Measurements from ENCODE around the gene UTP4. TPM values are rescaled to one million over a fixed set of nuclear protein-coding genes. Genes with fewer than 3 reads are reported as not detected.
A peak's percentile ranks its signal among the peaks of the same experiment; 100 is the strongest.

Gene UTP4
- total and polyA plus RNA-seq, 12 donors: 8.8 to 51.2 (median 24.0) TPM

DNA sequence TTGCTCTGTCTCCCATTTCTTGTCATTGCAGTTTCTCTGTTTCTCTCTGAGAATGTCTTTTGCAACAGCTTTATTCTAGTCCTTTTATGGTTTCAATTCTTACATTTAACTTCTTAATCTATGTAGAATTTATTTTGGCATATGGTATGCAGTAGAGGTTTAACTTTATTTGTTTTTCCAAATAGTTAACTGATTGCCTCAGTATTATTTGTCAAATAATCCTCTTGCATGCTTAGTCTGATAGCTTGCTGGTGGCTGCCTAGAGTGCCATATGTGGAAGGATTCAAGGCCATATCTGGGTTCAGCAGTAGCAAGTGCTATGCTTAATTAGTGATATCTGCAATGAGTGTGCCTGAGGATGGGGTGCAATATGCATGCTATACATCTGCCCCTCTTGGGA, 61.4 kb downstream of the UTP4 start:
- TF ChIP-seq POLR2A (IDR thresholded peaks at IDR 0.05): no peak
- TF ChIP-seq, protein P1, sequence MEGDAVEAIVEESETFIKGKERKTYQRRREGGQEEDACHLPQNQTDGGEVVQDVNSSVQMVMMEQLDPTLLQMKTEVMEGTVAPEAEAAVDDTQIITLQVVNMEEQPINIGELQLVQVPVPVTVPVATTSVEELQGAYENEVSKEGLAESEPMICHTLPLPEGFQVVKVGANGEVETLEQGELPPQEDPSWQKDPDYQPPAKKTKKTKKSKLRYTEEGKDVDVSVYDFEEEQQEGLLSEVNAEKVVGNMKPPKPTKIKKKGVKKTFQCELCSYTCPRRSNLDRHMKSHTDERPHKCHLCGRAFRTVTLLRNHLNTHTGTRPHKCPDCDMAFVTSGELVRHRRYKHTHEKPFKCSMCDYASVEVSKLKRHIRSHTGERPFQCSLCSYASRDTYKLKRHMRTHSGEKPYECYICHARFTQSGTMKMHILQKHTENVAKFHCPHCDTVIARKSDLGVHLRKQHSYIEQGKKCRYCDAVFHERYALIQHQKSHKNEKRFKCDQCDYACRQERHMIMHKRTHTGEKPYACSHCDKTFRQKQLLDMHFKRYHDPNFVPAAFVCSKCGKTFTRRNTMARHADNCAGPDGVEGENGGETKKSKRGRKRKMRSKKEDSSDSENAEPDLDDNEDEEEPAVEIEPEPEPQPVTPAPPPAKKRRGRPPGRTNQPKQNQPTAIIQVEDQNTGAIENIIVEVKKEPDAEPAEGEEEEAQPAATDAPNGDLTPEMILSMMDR (IDR thresholded peaks at IDR 0.05): no peak
- H3K27ac ChIP-seq: no peak overlapping the region
- H3K4me1 ChIP-seq (replicated peaks in 1 of 2): peaks cover 9 to 37% of the 10 kb centered on the region in 2 donors
- no peaks in the 10 kb centered on the region for H3K36me3 ChIP-seq (replicated peaks in 1 of 2)
- H3K27me3 ChIP-seq: no peaks in the 10 kb centered on the region
- no peak overlapping the region for H3K4me3 ChIP-seq
- H3K9me3 ChIP-seq (replicated peaks in 1 of 3): no peaks in the 10 kb centered on the region
- intact Hi-C loops (cut with DNase I): no loop called here
- no peak for DNase-seq

DNA sequence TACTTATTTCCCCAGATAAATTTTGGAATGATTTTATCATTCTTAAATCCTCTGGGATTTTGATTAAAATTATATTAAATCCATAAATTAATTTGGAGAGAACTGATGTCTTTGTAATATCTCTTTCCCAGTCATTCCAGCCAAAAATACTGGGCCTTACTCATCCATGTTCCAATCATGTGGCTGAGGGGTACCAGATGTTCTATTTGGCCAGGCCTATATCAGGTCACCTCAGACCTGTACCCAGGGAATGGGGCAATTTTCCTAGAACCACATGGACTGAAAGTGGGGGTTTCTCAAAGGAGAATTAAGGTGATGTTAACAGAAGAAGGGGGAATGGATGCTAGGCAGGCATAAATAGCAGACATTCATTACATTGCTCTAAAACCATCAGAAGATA, 62.0 kb downstream of the UTP4 start:
- no peak overlapping the region for H3K4me3 ChIP-seq
- H3K4me1 ChIP-seq (replicated peaks in 1 of 2): peaks cover 14 to 37% of the 10 kb centered on the region in 2 donors
- no peaks in the 10 kb centered on the region for H3K9me3 ChIP-seq (replicated peaks in 1 of 3)
- no peaks in the 10 kb centered on the region for H3K27me3 ChIP-seq
- intact Hi-C loops (cut with DNase I): no loop called here
- H3K27ac ChIP-seq: no peak overlapping the region
- H3K36me3 ChIP-seq (replicated peaks in 1 of 2): no peaks in the 10 kb centered on the region
- TF ChIP-seq POLR2A (IDR thresholded peaks at IDR 0.05): no peak
- DNase-seq: no peak

DNA sequence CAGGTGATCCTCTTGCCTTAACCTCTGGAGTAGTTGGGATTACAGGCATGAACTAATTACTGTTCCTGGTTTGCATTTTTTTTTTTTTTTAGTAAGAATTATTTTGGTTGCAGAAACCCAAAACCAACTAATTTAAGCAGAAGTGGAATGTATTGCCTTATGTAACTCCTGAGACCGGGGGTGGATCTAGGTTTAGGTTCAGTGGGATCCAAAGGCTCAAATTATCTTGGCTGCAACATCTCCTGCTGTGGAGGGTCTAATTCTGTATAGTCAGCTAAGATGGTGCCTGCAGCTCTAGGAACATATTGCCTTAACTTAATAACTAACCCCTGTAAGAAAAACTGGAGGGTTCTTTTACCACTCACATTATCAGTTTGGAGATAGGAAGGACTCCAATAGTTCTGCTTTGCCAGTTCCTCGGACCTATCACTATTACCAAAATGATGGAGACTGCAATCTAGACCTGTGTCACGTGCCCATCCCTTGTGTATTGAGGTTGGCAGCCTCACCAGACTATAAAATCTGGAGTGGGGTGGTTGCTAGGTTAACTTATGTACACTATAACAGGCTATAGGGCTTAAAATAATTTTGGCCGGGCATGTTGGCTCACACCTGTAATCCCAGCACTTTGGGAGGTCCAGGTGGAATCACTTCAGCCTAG, 63.0 kb downstream of the UTP4 start:
- Histone ChIP-seq H3K4me3 (no peak overlapping the region), H3K27me3 (no peaks in the 10 kb centered on the region), H3K36me3 (replicated peaks in 1 of 2) (no peaks in the 10 kb centered on the region), H3K4me1 (replicated peaks in 1 of 2) (peaks cover 13 to 32% of the 10 kb centered on the region in 2 donors), H3K9me3 (replicated peaks in 1 of 3) (no peaks in the 10 kb centered on the region), H3K27ac (no peak overlapping the region)
- intact Hi-C loops (cut with DNase I): no loop called here
- no peak for DNase-seq
- 68 to 85% (median 78%) methylated on average over 4 of the region's 4 CpGs for WGBS, 4 donors
- TF ChIP-seq POLR2A (IDR thresholded peaks at IDR 0.05): no peak
- TF ChIP-seq, protein P1 (IDR thresholded peaks at IDR 0.05): no peak

DNA sequence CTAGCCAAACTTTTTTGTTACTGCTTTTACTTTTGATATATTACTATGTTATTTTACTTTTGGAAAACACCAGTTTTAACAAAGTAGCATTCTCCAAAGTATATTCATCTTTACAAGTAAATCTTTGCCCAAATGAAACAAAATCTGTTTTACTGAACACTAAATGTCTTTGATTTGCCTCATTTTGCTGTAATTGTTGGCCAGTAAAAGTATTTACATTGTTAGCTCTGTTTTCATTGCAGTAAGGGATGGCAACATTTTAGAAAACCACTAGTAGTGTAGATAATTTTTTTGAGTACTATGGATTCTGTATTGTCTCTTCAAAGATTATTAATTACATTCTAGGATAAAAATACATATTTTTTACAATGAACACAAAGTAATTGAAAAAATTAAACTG, 65.1 kb downstream of the UTP4 start:
- no peak for DNase-seq
- Histone ChIP-seq H3K4me1 (replicated peaks in 1 of 2) (peaks cover 13 to 40% of the 10 kb centered on the region in 2 donors), H3K4me3 (no peak overlapping the region), H3K27ac (no peak overlapping the region), H3K27me3 (no peaks in the 10 kb centered on the region), H3K36me3 (replicated peaks in 1 of 2) (no peaks in the 10 kb centered on the region), H3K9me3 (replicated peaks in 1 of 3) (no peaks in the 10 kb centered on the region)
- intact Hi-C loops (cut with DNase I): no loop called here
- TF ChIP-seq POLR2A (IDR thresholded peaks at IDR 0.05): no peak
- TF ChIP-seq, protein P1 (IDR thresholded peaks at IDR 0.05): no peak

DNA sequence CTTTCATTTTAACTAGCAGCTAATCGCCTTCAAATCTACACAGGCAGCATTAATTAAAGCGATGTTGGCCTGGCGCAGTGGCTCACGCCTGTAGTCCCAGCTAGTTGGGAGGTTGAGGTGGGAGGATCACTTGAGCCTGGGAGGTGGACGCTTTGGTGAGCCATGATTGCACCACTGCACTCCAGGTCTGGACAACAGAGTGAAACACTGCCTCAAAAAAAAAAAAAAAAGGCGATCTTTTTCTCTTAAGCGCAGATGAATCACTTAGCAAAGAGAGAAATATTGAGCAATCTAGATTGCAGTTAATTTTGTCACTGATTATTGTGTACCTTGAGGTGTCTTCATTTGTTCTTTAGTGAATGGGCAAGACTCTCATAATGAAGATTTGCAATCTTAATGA, 66.9 kb downstream of the UTP4 start:
- peak overlapping the region in 3 of 5 donors; percentile 21 to 57 (median 38) for H3K27ac ChIP-seq
- no peaks in the 10 kb centered on the region for H3K9me3 ChIP-seq (replicated peaks in 1 of 3)
- H3K27me3 ChIP-seq: no peaks in the 10 kb centered on the region
- peak in 5 of 7 donors; percentile 57 to 70 (median 68) for DNase-seq
- no peaks in the 10 kb centered on the region for H3K36me3 ChIP-seq (replicated peaks in 1 of 2)
- 67 to 74% (median 71%) methylated on average over 7 of the region's 7 CpGs for WGBS, 4 donors
- intact Hi-C loops (cut with DNase I): no loop called here
- TF ChIP-seq, protein P1 (IDR thresholded peaks at IDR 0.05): no peak
- no peak for TF ChIP-seq POLR2A (IDR thresholded peaks at IDR 0.05)
- H3K4me1 ChIP-seq (replicated peaks in 1 of 2): peaks cover 16 to 52% of the 10 kb centered on the region in 2 donors
- H3K4me3 ChIP-seq: no peak overlapping the region

Measured in adrenal gland (tissue), 12 donors.